Measurements from ENCODE around the gene GLYATL1B. TPM values are rescaled to one million over a fixed set of nuclear protein-coding genes. Genes with fewer than 3 reads are reported as not detected.

The GLYATL1B gene
- total and polyA plus RNA-seq, 2 of the 4 experiments (the other 2 are of a cell fraction): not detected

DNA sequence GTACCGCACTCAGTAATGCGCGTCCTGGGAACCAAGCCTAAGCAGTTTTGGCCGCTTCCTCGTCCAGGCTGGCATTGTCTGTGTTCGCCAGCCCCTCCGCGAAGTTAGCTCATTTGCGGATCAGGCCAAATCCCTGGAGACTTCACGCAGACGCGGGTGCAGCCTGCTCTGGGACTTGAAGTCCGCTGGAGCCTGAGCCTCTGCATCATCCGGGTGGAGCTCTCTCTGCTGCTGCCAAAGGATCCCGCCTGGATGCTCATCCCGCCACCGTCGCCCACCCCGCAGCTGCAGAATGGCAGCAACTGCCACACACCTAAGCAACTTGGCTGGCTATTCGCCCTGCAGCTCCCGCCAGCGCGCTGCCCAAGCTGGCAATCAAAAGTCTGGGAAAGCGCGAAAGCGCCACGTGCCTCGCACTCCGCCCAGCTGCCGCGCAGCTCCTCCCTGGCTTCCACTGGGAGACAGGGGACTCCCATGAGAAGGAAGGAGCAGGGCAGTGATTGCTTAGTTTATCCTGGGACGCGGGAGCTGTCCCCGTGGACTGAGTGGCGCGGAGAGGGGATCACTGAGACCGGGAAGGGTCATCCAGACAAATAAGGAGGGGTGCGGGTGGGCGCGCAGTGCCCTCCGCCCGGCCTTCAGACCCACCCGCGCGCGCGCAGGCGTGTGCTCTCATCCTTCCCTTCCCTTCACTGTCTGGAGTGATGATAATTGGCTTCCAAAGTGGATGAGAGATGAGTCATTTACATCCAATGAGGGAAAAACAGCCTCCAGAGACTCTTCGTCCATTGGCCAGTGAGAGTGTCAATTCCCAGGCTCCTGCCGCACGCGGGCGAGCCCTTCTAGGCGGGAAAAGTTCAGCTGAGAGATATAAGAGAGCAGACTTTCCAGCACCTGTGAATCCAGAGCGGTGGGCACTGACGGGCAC lies 23.2 kb upstream of the GLYATL1B start:
- H4K91ac ChIP-seq (ENCODE audit: insufficient read depth, low read depth, low read length): no peak overlapping the region
- no peak overlapping the region for H3K4me3 ChIP-seq (ENCODE audit: insufficient read depth, low read depth, low read length)
- TF ChIP-seq MXI1 (IDR thresholded peaks at IDR 0.05; ENCODE audit: borderline replicate concordance, low read depth, low read length) (no peak), CHD1 (IDR thresholded peaks at IDR 0.05; ENCODE audit: low read depth, low read length) (no peak), CEBPB (IDR thresholded peaks at IDR 0.05; ENCODE audit: low read depth, low read length) (no peak), POLR2A (IDR thresholded peaks at IDR 0.05; ENCODE audit: low read depth, low read length) (no peak), SMC3 (IDR thresholded peaks at IDR 0.05; ENCODE audit: low read depth, low read length) (no peak)
- TF ChIP-seq, protein P1, sequence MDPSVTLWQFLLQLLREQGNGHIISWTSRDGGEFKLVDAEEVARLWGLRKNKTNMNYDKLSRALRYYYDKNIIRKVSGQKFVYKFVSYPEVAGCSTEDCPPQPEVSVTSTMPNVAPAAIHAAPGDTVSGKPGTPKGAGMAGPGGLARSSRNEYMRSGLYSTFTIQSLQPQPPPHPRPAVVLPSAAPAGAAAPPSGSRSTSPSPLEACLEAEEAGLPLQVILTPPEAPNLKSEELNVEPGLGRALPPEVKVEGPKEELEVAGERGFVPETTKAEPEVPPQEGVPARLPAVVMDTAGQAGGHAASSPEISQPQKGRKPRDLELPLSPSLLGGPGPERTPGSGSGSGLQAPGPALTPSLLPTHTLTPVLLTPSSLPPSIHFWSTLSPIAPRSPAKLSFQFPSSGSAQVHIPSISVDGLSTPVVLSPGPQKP (IDR thresholded peaks at IDR 0.05; ENCODE audit: borderline replicate concordance, low read depth, low read length): no peak
- no peaks in the 10 kb centered on the region for H4K20me1 ChIP-seq (ENCODE audit: insufficient read depth, low read length)
- intact Hi-C loops (cut with micrococcal nuclease) (no loop called here), dilution Hi-C loops (cut with HindIII; ENCODE audit: low sequenced_read_pairs, unreplicated experiment) (no loop called here), in situ Hi-C loops (cut with MboI; ENCODE audit: low sequenced_read_pairs) (no loop called here)
- ChIA-PET CTCF (no interaction called here), POLR2A (ENCODE audit: unreplicated experiment) (no interaction called here)
- no peaks in the 10 kb centered on the region for H3K4me1 ChIP-seq (ENCODE audit: control insufficient read depth, insufficient read depth, low read length)
- H3K18ac ChIP-seq (ENCODE audit: low read depth, low read length): no peak overlapping the region
- ATAC-seq (ENCODE audit: low read depth) (no peak), DNase-seq (no peak)
- no peak overlapping the region for H4K8ac ChIP-seq (ENCODE audit: low read depth in 2 of 2, low read length in 2 of 2)
- H3K79me1 ChIP-seq (ENCODE audit: low read depth in 1 of 2, low read length in 2 of 2): no peaks in the 10 kb centered on the region
- no peak overlapping the region for H3K27ac ChIP-seq (ENCODE audit: insufficient read depth, low read length)
- no peak overlapping the region for H3K14ac ChIP-seq (replicated peaks; ENCODE audit: low read depth, low read length)
- WGBS, 2 experiments (ENCODE audit: extremely low coverage in 2 of 2, insufficient read length in 1 of 2): 50% methylated on average over 25 of the region's 56 CpGs; no CpG with 5 or more reads in 1 of the 2 experiments
- no peaks in the 10 kb centered on the region for H3K9me1 ChIP-seq (ENCODE audit: insufficient read depth, low read length)
- peaks cover 24% of the 10 kb centered on the region for H3K27me3 ChIP-seq (ENCODE audit: control insufficient read depth, insufficient read depth, low read length)
- H2AFZ ChIP-seq (replicated peaks; ENCODE audit: low read length, poor library complexity): no peak overlapping the region
- H3K4ac ChIP-seq (ENCODE audit: low read depth, low read length): no peak overlapping the region
- H3K4me2 ChIP-seq (ENCODE audit: low read depth, low read length): no peak overlapping the region
- BruUV-seq (replicated peaks): no TSS peak
- no peaks in the 10 kb centered on the region for H3K36me3 ChIP-seq (ENCODE audit: control insufficient read depth, insufficient read depth, low read length)
- no peak overlapping the region for H2BK120ac ChIP-seq (ENCODE audit: low read depth, low read length)
- no peak overlapping the region for H3K56ac ChIP-seq (ENCODE audit: extremely low read depth, insufficient read depth, low read length)
- no peak overlapping the region for H2BK5ac ChIP-seq (ENCODE audit: low read depth, low read length, poor library complexity, severe bottlenecking)
- no peak overlapping the region for H3K23ac ChIP-seq (ENCODE audit: low read depth, low read length)
- no peak overlapping the region for H2AK5ac ChIP-seq (ENCODE audit: low read depth, low read length)
- H2BK20ac ChIP-seq (ENCODE audit: low read depth, low read length): no peak overlapping the region
- H4K5ac ChIP-seq (ENCODE audit: low read depth, low read length): no peak overlapping the region
- no peak overlapping the region for H3K9ac ChIP-seq (ENCODE audit: low read depth, low read length)
- no peaks in the 10 kb centered on the region for H3K9me3 ChIP-seq (ENCODE audit: control insufficient read depth, insufficient read depth, low read length)
- no peak overlapping the region for H2BK15ac ChIP-seq (ENCODE audit: low read depth, low read length)
- H2AK9ac ChIP-seq (replicated peaks; ENCODE audit: low read depth, low read length, poor library complexity): no peak overlapping the region

Measured in IMR-90 (cell line).